HCT116 (cell line): Measurements from ENCODE around the gene RNF175. TPM values are rescaled to one million over a fixed set of nuclear protein-coding genes. Genes with fewer than 3 reads are reported as not detected.

Experiments
- ATAC-seq: fragments of 200-7000 bp; cut with Tn5 transposase; 2 replicates; pipeline ENCODE4 v1.9.1; 2020; ENCODE audit warnings: mild to moderate bottlenecking, moderate library complexity
- BruUV-seq: library from RNA; stranded (reverse); fragments of 400-500 nt; replicated peaks from 2 replicates; lab custom pipeline; 2021; lab: Mats Ljungman, UMichigan
- CTCF ChIA-PET: fragments of 300-600 bp; sonication (Branson Sonifier 250); formaldehyde crosslinking; loops from one replicate; lab custom pipeline; 2021; ENCODE audit warnings: antibody characterized with exemption; lab: Charles Lee
- POLR2A ChIA-PET: fragments of 300-600, 350-600 bp; sonication (Branson Sonifier 250); formaldehyde crosslinking; loops from one replicate; lab custom pipeline; 2021; ENCODE audit warnings: antibody characterized with exemption; lab: Charles Lee
- RAD21 ChIA-PET, 2 experiments: fragments of 300-600 bp; sonication (Branson Sonifier 250); formaldehyde crosslinking; loops; one replicate each; lab custom pipeline; 2023; ENCODE audit warnings: low total read pairs in 2 of 2; ENCODE audit not compliant: uncharacterized antibody in 2 of 2, unreplicated experiment in 2 of 2, low non-redundant PET in 1 of 2; lab: Charles Lee
- DNase-seq: peaks from one replicate; pipeline ENCODE4 v3.0.0-alpha.2; 2010; ENCODE audit warnings: low read depth, low spot score
- H2AFZ ChIP-seq: fragments of 200-600 bp; shearing (Covaris generic), sonication (generic); 2 replicates; pipeline ENCODE4 v1.6.1; 2017; ENCODE audit warnings: low read depth, mixed run types, mixed read lengths, antibody characterized with exemption, low read length; ENCODE audit not compliant: poor library complexity, severe bottlenecking
- H3K27ac ChIP-seq: 2 replicates; pipeline ENCODE4 v1.5.1; 2012; ENCODE audit warnings: low read depth, low read length
- H3K27me3 ChIP-seq: fragments of 200-600 bp; sonication (generic); 2 replicates; pipeline ENCODE4 v1.6.1; 2016; ENCODE audit warnings: mixed run types, low read length, mixed read lengths; ENCODE audit not compliant: insufficient read depth
- H3K36me3 ChIP-seq, 2 experiments: fragments of 200-500 bp in 1 of 2; fragments of 200-600 bp in 1 of 2; sonication (Bioruptor generic) in 1 of 2; sonication (generic) in 1 of 2; 2 replicates each; pipeline versions ENCODE4 v1.5.1 to v1.6.1; 2014 to 2016; ENCODE audit warnings: low read length in 2 of 2, inconsistent platforms in 1 of 2, mixed read lengths in 1 of 2, mixed run types in 1 of 2; ENCODE audit not compliant: insufficient read depth in 2 of 2, control insufficient read depth in 1 of 2
- H3K4me1 ChIP-seq, 2 experiments: fragments of 200-600 bp in 1 of 2; sonication (generic) in 1 of 2; 2 replicates each; pipeline versions ENCODE4 v1.5.1 to v1.6.1; 2012 to 2017; ENCODE audit warnings: low read length in 2 of 2, inconsistent platforms in 1 of 2, mild to moderate bottlenecking in 1 of 2, mixed read lengths in 1 of 2, mixed run types in 1 of 2, moderate library complexity in 1 of 2; ENCODE audit not compliant: insufficient read depth in 2 of 2, control insufficient read depth in 1 of 2
- H3K4me2 ChIP-seq: fragments of 200-600 bp; sonication (generic); 2 replicates; pipeline ENCODE4 v1.6.1; 2017; ENCODE audit warnings: mixed run types, low read length, mixed read lengths
- H3K4me3 ChIP-seq, 2 experiments: fragments of 200-600 bp in 1 of 2; sonication (generic) in 1 of 2; replicated peaks in 1 of 2; 2 replicates each; pipeline ENCODE4 v1.5.1; 2011 to 2016; ENCODE audit warnings: low read length in 2 of 2, control low read depth in 1 of 2, low read depth in 1 of 2, mild to moderate bottlenecking in 1 of 2, mixed read lengths in 1 of 2, mixed run types in 1 of 2
- H3K79me2 ChIP-seq: fragments of 200-600 bp; sonication (generic); 2 replicates; pipeline ENCODE4 v1.6.1; 2017; ENCODE audit warnings: mild to moderate bottlenecking, mixed run types, low read length, moderate library complexity, mixed read lengths; ENCODE audit not compliant: insufficient read depth
- H3K9ac ChIP-seq: fragments of 200-600 bp; sonication (generic); 2 replicates; pipeline ENCODE4 v1.6.1; 2016; ENCODE audit warnings: low read length, mixed read lengths
- H3K9me2 ChIP-seq: fragments of 200-600 bp; sonication (generic), shearing (Covaris generic); 2 replicates; pipeline ENCODE4 v1.6.1; 2017; ENCODE audit warnings: mixed run types, mild to moderate bottlenecking, moderate library complexity; ENCODE audit not compliant: insufficient read depth
- H3K9me3 ChIP-seq, 2 experiments: fragments of 200-500 bp in 1 of 2; fragments of 200-600 bp in 1 of 2; sonication (Bioruptor generic) in 1 of 2; sonication (generic) in 1 of 2; 2 replicates each; pipeline ENCODE4 v1.6.1; 2014 to 2017; ENCODE audit warnings: low read length in 2 of 2, mixed read lengths in 2 of 2, inconsistent platforms in 1 of 2, low read depth in 1 of 2, mild to moderate bottlenecking in 1 of 2, mixed run types in 1 of 2, moderate library complexity in 1 of 2; ENCODE audit not compliant: control insufficient read depth in 1 of 2, insufficient read depth in 1 of 2
- H4K20me1 ChIP-seq: fragments of 200-600 bp; sonication (generic), shearing (Covaris generic); 2 replicates; pipeline ENCODE4 v1.6.1; 2017; ENCODE audit warnings: mixed run types, mild to moderate bottlenecking, moderate library complexity; ENCODE audit not compliant: insufficient read depth
- CBX3 ChIP-seq: IDR thresholded peaks from 2 replicates; pipeline ENCODE4 v1.6.1; 2012; ENCODE audit warnings: low read depth
- CEBPB ChIP-seq: IDR thresholded peaks from 2 replicates; pipeline ENCODE4 v1.6.1; 2012; ENCODE audit warnings: low read depth
- EZH2 ChIP-seq: fragments of 200-600 bp; sonication (generic); IDR thresholded peaks from 2 replicates; pipeline ENCODE4 v1.6.1; 2017; ENCODE audit warnings: antibody characterized with exemption, mixed run types
- FOSL1 ChIP-seq: IDR thresholded peaks from 2 replicates; pipeline ENCODE4 v1.6.1; 2012; ENCODE audit warnings: low read depth
- JUND ChIP-seq: IDR thresholded peaks from 2 replicates; pipeline ENCODE4 v1.6.1; 2012
- POLR2A ChIP-seq: IDR thresholded peaks from 2 replicates; pipeline ENCODE4 v1.7.0; 2011; ENCODE audit warnings: borderline replicate concordance; ENCODE audit not compliant: insufficient read depth, insufficient read length; ENCODE audit errors: extremely low read depth
- POLR2AphosphoS5 ChIP-seq: IDR thresholded peaks from 2 replicates; pipeline ENCODE4 v1.6.1; 2011; ENCODE audit warnings: mild to moderate bottlenecking, low read depth, low read length, moderate library complexity
- RAD21 ChIP-seq: IDR thresholded peaks from 2 replicates; pipeline ENCODE4 v1.6.1; 2012; ENCODE audit warnings: low read depth, mild to moderate bottlenecking
- SP1 ChIP-seq: IDR thresholded peaks from 2 replicates; pipeline ENCODE4 v1.6.1; 2012; ENCODE audit warnings: low read depth
- SRF ChIP-seq: IDR thresholded peaks from 2 replicates; pipeline ENCODE4 v1.6.1; 2012; ENCODE audit warnings: low read depth
- TCF7L2 ChIP-seq: IDR thresholded peaks from 2 replicates; pipeline ENCODE4 v1.7.0; 2011; ENCODE audit warnings: borderline replicate concordance, inconsistent platforms; ENCODE audit not compliant: insufficient read depth, insufficient read length; ENCODE audit errors: extremely low read depth
- YY1 ChIP-seq: IDR thresholded peaks from 2 replicates; pipeline ENCODE4 v1.6.1; 2011; ENCODE audit warnings: low read length, low read depth, moderate library complexity, mild to moderate bottlenecking; ENCODE audit not compliant: insufficient replicate concordance; ENCODE audit errors: extremely low read depth
- intact Hi-C: fragments of 100-400 bp; cut with micrococcal nuclease; formaldehyde crosslinking; loops from 2 replicates; pipeline ENCODE4 v1.10.0; 2022
- total RNA-seq: library from RNA; stranded (reverse); gene quantifications from one replicate; pipeline ENCODE4 v1.2.1, GENCODE V29; 2021; ENCODE audit not compliant: unreplicated experiment
- TF ChIP-seq, protein P1 (sequence below), 3 experiments: fragments of 200-600 bp in 1 of 3; sonication (generic) in 1 of 3; IDR thresholded peaks in 2 of 3; conservative IDR thresholded peaks in 1 of 3; 2 replicates each; pipeline ENCODE4 v1.5.1; 2012 to 2017; ENCODE audit warnings: low read depth in 2 of 3, low read length in 2 of 3, antibody characterized with exemption in 1 of 3, borderline replicate concordance in 1 of 3, control low read depth in 1 of 3, mild to moderate bottlenecking in 1 of 3, mixed read lengths in 1 of 3, mixed run types in 1 of 3, moderate library complexity in 1 of 3; ENCODE audit not compliant: insufficient read depth in 1 of 3
- TF ChIP-seq, protein P2 (sequence below): IDR thresholded peaks from 2 replicates; pipeline ENCODE4 v1.6.1; 2012
- TF ChIP-seq, protein P3 (sequence below): IDR thresholded peaks from 2 replicates; pipeline ENCODE4 v1.6.1; 2012
- TF ChIP-seq, protein P4 (sequence below): IDR thresholded peaks from 2 replicates; pipeline ENCODE4 v1.6.1; 2012; ENCODE audit warnings: low read depth

RNF175 gene
- total RNA-seq, 1 experiment from 2014 or later: not detected

DNA sequence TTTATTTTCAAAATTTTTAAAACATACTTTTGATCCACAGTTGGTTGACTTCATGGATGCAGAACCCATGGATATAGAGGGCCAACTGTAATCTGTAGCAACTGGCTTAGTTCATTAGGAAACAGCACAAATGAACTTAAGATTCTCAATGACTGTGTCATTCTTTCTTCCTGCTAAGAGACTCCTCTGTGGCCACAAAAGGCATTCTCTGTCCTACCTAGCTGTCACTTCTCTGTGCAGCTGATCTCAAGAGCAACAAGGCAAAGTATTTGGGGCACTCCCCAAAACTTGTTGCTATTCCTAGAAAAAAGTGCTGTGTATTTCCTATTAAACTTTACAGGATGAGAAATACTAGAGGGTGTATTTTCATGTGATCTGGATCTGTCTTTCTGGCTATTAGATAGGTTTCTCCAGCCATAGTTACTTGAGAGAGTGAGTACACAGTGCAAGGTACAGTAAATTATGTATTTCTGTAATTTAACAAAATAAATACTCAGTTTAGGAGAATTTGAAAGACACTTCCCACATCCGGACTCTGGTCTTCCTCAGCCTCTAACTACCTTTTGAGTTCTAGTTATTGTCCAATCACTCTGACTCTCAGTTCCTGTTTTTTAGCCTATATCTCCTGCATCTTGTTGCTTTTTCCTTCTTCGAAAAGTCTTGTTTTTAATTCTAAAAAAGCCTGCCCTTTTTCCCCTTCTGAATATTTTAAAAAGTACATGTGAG lies 53.9 kb downstream of the RNF175 start:
- CTCF ChIA-PET: no interaction called here
- H3K36me3 ChIP-seq: no peaks in the 10 kb centered on the region
- no peaks in the 10 kb centered on the region for H3K9me3 ChIP-seq

More for the DNA sequence above, 53.9 kb downstream of the RNF175 start:
- Histone ChIP-seq H3K27me3 (0 out of 2 replicates have a peak, but pooled peaks cover 4% of the 10 kb centered on the region), H2AFZ (no peak overlapping the region), H3K4me1 (no peaks in the 10 kb centered on the region), H3K4me3 (no peak overlapping the region), H3K9ac (no peak overlapping the region), H3K9me2 (no peaks in the 10 kb centered on the region), H3K27ac (no peak overlapping the region), H3K4me2 (no peak overlapping the region), H3K79me2 (no peaks in the 10 kb centered on the region), H4K20me1 (no peaks in the 10 kb centered on the region)
- intact Hi-C loops: no loop called here
- DNase-seq (no peak), ATAC-seq (no peak)
- ChIA-PET RAD21 (no interaction called here), POLR2A (no interaction called here)
- TF ChIP-seq CBX3 (no peak), CEBPB (no peak), EZH2 (no peak), TCF7L2 (no peak), FOSL1 (no peak), POLR2AphosphoS5 (no peak), YY1 (no peak), RAD21 (no peak), SRF (no peak), JUND (no peak), POLR2A (no peak), SP1 (no peak)
- TF ChIP-seq, protein P1, sequence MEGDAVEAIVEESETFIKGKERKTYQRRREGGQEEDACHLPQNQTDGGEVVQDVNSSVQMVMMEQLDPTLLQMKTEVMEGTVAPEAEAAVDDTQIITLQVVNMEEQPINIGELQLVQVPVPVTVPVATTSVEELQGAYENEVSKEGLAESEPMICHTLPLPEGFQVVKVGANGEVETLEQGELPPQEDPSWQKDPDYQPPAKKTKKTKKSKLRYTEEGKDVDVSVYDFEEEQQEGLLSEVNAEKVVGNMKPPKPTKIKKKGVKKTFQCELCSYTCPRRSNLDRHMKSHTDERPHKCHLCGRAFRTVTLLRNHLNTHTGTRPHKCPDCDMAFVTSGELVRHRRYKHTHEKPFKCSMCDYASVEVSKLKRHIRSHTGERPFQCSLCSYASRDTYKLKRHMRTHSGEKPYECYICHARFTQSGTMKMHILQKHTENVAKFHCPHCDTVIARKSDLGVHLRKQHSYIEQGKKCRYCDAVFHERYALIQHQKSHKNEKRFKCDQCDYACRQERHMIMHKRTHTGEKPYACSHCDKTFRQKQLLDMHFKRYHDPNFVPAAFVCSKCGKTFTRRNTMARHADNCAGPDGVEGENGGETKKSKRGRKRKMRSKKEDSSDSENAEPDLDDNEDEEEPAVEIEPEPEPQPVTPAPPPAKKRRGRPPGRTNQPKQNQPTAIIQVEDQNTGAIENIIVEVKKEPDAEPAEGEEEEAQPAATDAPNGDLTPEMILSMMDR (IDR thresholded peaks at IDR 0.05 in 2 of 3, conservative IDR thresholded peaks at IDR 0.05 in 1 of 3; ENCODE audit: borderline replicate concordance in 1 of 3, insufficient read depth in 1 of 3, low read depth in 2 of 3, low read length in 2 of 3): no peak
- TF ChIP-seq, protein P2, sequence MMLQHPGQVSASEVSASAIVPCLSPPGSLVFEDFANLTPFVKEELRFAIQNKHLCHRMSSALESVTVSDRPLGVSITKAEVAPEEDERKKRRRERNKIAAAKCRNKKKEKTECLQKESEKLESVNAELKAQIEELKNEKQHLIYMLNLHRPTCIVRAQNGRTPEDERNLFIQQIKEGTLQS: no peak
- TF ChIP-seq, protein P3, sequence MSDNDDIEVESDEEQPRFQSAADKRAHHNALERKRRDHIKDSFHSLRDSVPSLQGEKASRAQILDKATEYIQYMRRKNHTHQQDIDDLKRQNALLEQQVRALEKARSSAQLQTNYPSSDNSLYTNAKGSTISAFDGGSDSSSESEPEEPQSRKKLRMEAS: no peak
- TF ChIP-seq, protein P4, sequence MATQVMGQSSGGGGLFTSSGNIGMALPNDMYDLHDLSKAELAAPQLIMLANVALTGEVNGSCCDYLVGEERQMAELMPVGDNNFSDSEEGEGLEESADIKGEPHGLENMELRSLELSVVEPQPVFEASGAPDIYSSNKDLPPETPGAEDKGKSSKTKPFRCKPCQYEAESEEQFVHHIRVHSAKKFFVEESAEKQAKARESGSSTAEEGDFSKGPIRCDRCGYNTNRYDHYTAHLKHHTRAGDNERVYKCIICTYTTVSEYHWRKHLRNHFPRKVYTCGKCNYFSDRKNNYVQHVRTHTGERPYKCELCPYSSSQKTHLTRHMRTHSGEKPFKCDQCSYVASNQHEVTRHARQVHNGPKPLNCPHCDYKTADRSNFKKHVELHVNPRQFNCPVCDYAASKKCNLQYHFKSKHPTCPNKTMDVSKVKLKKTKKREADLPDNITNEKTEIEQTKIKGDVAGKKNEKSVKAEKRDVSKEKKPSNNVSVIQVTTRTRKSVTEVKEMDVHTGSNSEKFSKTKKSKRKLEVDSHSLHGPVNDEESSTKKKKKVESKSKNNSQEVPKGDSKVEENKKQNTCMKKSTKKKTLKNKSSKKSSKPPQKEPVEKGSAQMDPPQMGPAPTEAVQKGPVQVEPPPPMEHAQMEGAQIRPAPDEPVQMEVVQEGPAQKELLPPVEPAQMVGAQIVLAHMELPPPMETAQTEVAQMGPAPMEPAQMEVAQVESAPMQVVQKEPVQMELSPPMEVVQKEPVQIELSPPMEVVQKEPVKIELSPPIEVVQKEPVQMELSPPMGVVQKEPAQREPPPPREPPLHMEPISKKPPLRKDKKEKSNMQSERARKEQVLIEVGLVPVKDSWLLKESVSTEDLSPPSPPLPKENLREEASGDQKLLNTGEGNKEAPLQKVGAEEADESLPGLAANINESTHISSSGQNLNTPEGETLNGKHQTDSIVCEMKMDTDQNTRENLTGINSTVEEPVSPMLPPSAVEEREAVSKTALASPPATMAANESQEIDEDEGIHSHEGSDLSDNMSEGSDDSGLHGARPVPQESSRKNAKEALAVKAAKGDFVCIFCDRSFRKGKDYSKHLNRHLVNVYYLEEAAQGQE: no peak
- BruUV-seq: no TSS peak
